ENCODE measurements around the gene ZNF433. TPM values are rescaled to one million over a fixed set of nuclear protein-coding genes. Genes with fewer than 3 reads are reported as not detected.
"Not testable (repeated sequence)": the region's sequence is repeated elsewhere in the genome, so short reads cannot be mapped to it uniquely, and the experiment has no call there.

Gene ZNF433
- total RNA-seq (2012; rRNA removed): 3.1 and 5.1 TPM in 2 replicates

DNA sequence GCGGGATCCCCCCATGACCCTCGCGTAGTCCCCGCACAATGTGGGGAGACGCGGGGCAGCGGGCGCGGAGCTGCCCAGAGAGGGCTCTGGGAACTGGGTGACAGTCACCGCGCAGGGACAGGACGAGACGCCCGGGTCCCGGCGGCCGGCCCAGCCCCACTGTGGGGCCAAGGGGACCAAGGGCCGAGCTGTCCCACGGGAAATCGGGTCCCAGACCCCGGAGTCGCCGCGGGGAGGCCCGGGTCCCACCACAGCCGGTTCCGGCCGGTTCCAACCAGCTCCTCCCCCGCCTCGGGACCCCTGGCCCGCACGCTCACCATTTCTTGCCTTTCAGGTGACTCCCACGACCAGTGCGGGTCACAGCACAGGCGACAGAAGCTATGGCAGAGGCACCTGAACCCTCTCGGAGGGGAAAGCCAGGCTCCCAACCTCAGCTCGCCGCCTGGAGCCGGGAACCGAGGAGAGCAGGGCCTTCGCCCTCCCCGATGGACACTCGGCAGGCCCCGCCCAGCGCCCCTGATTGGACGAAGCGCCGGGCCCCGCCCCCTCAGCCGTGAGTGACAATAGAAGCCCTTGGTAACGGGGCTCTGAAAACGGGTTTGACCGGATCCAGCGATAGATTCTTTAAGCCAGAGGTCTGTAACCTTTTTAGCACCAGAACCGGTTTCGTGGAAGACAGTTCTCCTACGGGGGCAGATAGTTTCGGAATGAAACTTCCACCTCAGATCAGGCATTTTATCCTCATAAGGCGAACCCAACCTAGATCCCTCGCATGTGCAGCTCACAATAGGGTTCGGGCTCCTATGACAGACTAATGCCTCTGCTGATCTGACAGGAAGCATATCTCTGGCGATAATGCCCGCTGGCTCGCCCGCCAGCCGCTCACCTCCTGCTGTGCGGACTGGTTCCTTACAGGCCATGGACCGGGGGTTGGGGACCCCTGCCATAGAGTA lies at the start of gene ZNF433:
Gene ZNF433 (minus strand): TSS at position 460 of the 953 bp plus-strand sequence. CDS start 140 bp downstream, at position 320.
- Histone ChIP-seq H3K4me1 (ENCODE audit: control insufficient read depth, insufficient read depth, low read length) (peaks cover 4% of the 10 kb centered on the region), H3K36me3 (ENCODE audit: insufficient read depth, low read length) (no peaks in the 10 kb centered on the region), H3K4me3 (ENCODE audit: low read length) (peak within 1 kb of the TSS; percentile 89), H3K9me3 (replicated peaks; ENCODE audit: low read length) (no peaks in the 10 kb centered on the region), H3K27me3 (ENCODE audit: control insufficient read depth, insufficient read depth, low read length) (no peaks in the 10 kb centered on the region), H3K4me2 (ENCODE audit: low read length) (peak within 1 kb of the TSS; percentile 89), H3K9ac (ENCODE audit: low read depth, low read length) (peak within 1 kb of the TSS; percentile 96)

DNA sequence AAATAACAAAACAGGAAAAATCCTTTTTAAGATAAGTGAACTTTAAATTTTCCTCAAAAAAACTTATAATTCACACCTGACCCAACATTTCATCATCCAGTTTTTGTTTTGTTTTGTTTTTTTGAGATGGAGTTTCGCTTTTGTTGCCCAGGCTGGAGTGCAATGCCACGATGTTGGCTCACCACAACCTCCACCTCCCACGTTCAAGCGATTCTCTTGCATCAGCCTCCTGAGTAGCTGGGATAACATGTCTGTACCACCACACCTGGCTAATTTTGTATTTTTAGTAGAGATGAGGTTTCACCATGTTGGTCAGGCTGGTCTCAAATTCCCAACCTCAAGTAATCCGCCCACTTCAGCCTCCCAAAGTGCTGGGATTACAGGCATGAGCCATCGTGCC lies 47.9 kb upstream of the ZNF433 start:
- H3K4me2 ChIP-seq (ENCODE audit: low read length); H3K9ac ChIP-seq (ENCODE audit: low read depth, low read length); H3K4me1 ChIP-seq (ENCODE audit: control insufficient read depth, insufficient read depth, low read length); H3K4me3 ChIP-seq (ENCODE audit: low read length); H3K27me3 ChIP-seq (ENCODE audit: control insufficient read depth, insufficient read depth, low read length): not testable (repeated sequence)
- peaks cover 11% of the 10 kb centered on the region for H3K36me3 ChIP-seq (ENCODE audit: insufficient read depth, low read length)
- peaks cover 17% of the 10 kb centered on the region for H3K9me3 ChIP-seq (replicated peaks; ENCODE audit: low read length)

DNA sequence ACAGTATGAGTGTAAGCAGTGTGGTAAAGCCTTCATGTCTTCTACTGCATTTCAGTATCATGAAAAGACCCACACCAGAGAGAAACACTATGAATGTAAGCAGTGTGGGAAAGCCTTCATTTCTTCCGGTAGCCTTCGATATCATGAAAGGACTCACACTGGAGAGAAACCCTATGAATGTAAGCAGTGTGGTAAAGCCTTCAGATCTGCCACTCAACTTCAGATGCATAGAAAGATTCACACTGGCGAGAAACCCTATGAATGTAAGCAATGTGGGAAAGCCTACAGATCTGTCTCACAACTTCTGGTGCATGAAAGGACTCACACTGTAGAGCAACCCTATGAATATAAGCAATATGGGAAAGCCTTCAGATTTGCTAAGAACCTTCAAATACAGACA lies 41.9 kb upstream of the ZNF433 start:
- H3K27me3 ChIP-seq (ENCODE audit: control insufficient read depth, insufficient read depth, low read length): no peaks in the 10 kb centered on the region
- H3K4me2 ChIP-seq (ENCODE audit: low read length): no peak overlapping the region
- peaks cover 66% of the 10 kb centered on the region for H3K9me3 ChIP-seq (replicated peaks; ENCODE audit: low read length)
- H3K4me1 ChIP-seq (ENCODE audit: control insufficient read depth, insufficient read depth, low read length): no peaks in the 10 kb centered on the region
- H3K36me3 ChIP-seq (ENCODE audit: insufficient read depth, low read length): peaks cover 58% of the 10 kb centered on the region
- H3K4me3 ChIP-seq (ENCODE audit: low read length): no peak overlapping the region
- H3K9ac ChIP-seq (ENCODE audit: low read depth, low read length): no peak overlapping the region

- not testable (repeated sequence) for H3K4me3 ChIP-seq (ENCODE audit: low read length); H3K4me1 ChIP-seq (ENCODE audit: control insufficient read depth, insufficient read depth, low read length); H3K4me2 ChIP-seq (ENCODE audit: low read length); H3K9ac ChIP-seq (ENCODE audit: low read depth, low read length); H3K27me3 ChIP-seq (ENCODE audit: control insufficient read depth, insufficient read depth, low read length)
- Histone ChIP-seq H3K36me3 (ENCODE audit: insufficient read depth, low read length) (peaks cover 64% of the 10 kb centered on the region), H3K9me3 (replicated peaks; ENCODE audit: low read length) (peaks cover 72% of the 10 kb centered on the region)
Observed at GRCh38 chr19:12076331-12076730, 40.9 kb upstream of the ZNF433 start.

- Histone ChIP-seq H3K9me3 (replicated peaks; ENCODE audit: low read length) (peaks cover 66% of the 10 kb centered on the region), H3K4me2 (ENCODE audit: low read length) (no peak overlapping the region), H3K36me3 (ENCODE audit: insufficient read depth, low read length) (peaks cover 64% of the 10 kb centered on the region), H3K4me3 (ENCODE audit: low read length) (no peak overlapping the region), H3K9ac (ENCODE audit: low read depth, low read length) (no peak overlapping the region), H3K27me3 (ENCODE audit: control insufficient read depth, insufficient read depth, low read length) (no peaks in the 10 kb centered on the region), H3K4me1 (ENCODE audit: control insufficient read depth, insufficient read depth, low read length) (no peaks in the 10 kb centered on the region)
Observed at GRCh38 chr19:12075538-12076139, 40.2 kb upstream of the ZNF433 start.

DNA sequence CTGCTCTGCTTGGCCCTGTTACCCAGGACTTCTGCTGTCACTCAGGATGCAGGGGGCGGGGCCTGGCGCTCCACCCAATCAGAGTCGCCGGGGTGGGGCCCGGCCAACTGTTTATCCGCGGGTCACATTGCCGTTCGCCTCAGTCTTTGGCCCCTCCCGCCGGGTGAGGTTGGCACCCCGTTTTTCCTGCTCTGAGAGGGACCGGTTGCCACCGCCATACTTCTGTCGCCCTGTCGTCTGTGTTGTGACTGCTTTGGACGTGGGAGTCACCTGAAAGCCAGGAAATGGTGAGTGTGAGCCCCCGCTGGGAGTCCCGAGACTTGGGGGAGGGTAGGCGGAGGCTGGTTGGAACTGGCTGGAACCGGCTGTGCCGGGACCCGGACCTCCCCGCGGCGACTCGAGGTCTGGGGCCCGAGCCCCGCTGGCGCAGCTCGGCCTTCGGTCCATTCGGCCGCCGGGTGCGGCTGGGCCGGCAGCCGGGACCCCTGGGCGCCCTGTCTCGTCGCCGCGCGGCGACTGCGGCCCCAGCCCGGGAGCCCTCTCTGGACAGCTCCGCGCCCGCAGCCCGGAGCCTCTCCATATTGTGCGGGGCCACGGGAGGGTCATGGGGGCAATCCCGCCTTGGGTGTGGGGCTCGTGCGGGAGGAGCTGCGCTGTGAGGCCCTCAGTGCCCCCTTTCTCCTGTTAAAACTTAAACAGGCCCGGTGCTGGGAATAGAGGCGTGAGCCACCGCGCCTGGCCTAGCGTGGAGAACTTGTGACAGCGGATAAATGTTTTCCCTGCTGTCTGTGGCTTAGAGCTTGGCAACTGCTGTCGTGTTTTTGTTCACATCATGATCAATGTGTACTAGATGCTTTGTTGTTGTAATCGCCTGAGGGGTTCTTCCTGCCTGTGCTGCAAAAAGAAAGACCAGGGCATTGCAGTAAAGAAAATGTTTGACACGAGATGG lies 29.4 kb upstream of the ZNF433 start, which contains the start of gene ZNF844:
Gene ZNF844 (plus strand): TSS at position 142 of the 949 bp plus-strand sequence. CDS start 143 bp downstream, at position 285.
- Histone ChIP-seq H3K4me3 (ENCODE audit: low read length) (peak within 1 kb of the TSS; percentile 87), H3K4me1 (ENCODE audit: control insufficient read depth, insufficient read depth, low read length) (peaks cover 3% of the 10 kb centered on the region), H3K27me3 (ENCODE audit: control insufficient read depth, insufficient read depth, low read length) (no peaks in the 10 kb centered on the region), H3K4me2 (ENCODE audit: low read length) (peak within 1 kb of the TSS; percentile 77), H3K9ac (ENCODE audit: low read depth, low read length) (peak within 1 kb of the TSS; percentile 96), H3K9me3 (replicated peaks; ENCODE audit: low read length) (peaks cover 7% of the 10 kb centered on the region), H3K36me3 (ENCODE audit: insufficient read depth, low read length) (peaks cover 7% of the 10 kb centered on the region)

DNA sequence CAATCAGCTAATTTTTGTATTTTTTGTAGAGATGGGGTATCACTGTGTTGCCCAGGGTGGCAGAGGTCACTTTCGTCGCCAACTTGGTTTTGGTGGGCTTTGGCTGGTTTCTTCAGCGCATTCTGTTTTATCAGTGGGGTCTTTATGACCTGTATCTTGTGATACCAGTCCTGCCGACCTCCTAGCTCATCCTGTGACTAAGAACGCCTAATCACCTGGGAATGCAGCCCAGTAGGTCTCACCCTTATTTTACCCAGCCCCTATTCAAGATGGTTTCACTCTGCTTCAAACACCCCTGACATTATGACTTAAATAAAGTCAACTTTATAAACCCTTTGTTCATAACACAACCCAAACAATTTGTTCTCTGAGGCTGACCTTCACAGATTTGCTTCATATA lies 20.3 kb upstream of the ZNF433 start:
- H3K9me3 ChIP-seq (replicated peaks; ENCODE audit: low read length): no peaks in the 10 kb centered on the region
- no peak overlapping the region for H3K4me2 ChIP-seq (ENCODE audit: low read length)
- H3K4me1 ChIP-seq (ENCODE audit: control insufficient read depth, insufficient read depth, low read length): peaks cover 3% of the 10 kb centered on the region
- H3K27me3 ChIP-seq (ENCODE audit: control insufficient read depth, insufficient read depth, low read length): no peaks in the 10 kb centered on the region
- H3K4me3 ChIP-seq (ENCODE audit: low read length): no peak overlapping the region
- H3K36me3 ChIP-seq (ENCODE audit: insufficient read depth, low read length): no peaks in the 10 kb centered on the region
- no peak overlapping the region for H3K9ac ChIP-seq (ENCODE audit: low read depth, low read length)

GRCh38 chr19:12052497-12053169 lies 17.2 kb upstream of the ZNF433 start, which contains the start of gene ZNF878:
Gene ZNF878 (minus strand): TSS chr19:12052961. CDS start chr19:12052801, 160 bp downstream.
- H3K9me3 ChIP-seq (replicated peaks; ENCODE audit: low read length): no peaks in the 10 kb centered on the region
- H3K36me3 ChIP-seq (ENCODE audit: insufficient read depth, low read length): no peaks in the 10 kb centered on the region

DNA sequence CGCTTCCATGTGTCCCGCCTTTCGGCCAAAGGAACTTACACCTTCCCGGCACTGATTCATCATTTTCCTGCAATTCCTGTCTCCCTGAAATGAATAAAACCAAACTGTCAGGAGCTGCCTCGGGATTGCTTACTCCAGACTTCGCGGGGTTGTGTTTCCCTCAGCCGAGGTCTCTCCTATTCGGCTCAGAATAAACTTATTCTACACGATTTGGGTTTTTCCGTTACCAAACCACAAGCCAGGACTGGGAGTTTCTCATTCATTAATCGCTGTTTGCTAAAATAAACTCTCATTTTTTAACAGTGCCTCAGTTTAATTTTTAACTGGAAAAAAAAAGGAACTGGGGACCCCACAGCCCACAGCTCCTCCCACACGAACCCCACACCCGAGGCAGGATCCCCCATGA lies 16.6 kb upstream of the ZNF433 start:
- Histone ChIP-seq H3K9ac (ENCODE audit: low read depth, low read length) (peak overlapping the region; percentile 79), H3K4me2 (ENCODE audit: low read length) (peak overlapping the region; percentile 98), H3K4me1 (ENCODE audit: control insufficient read depth, insufficient read depth, low read length) (peaks cover 3% of the 10 kb centered on the region), H3K27me3 (ENCODE audit: control insufficient read depth, insufficient read depth, low read length) (no peaks in the 10 kb centered on the region), H3K36me3 (ENCODE audit: insufficient read depth, low read length) (no peaks in the 10 kb centered on the region), H3K9me3 (replicated peaks; ENCODE audit: low read length) (no peaks in the 10 kb centered on the region), H3K4me3 (ENCODE audit: low read length) (peak overlapping the region; percentile 88)

More at GRCh38 chr19:12052497-12053169, 17.2 kb upstream of the ZNF433 start, which contains the start of gene ZNF878:
- no peaks in the 10 kb centered on the region for H3K27me3 ChIP-seq (ENCODE audit: control insufficient read depth, insufficient read depth, low read length)
- peaks cover 3% of the 10 kb centered on the region for H3K4me1 ChIP-seq (ENCODE audit: control insufficient read depth, insufficient read depth, low read length)
- peak within 1 kb of the TSS; percentile 98 for H3K4me2 ChIP-seq (ENCODE audit: low read length)
- H3K4me3 ChIP-seq (ENCODE audit: low read length): peak within 1 kb of the TSS; percentile 88
- peak within 1 kb of the TSS; percentile 79 for H3K9ac ChIP-seq (ENCODE audit: low read depth, low read length)

GRCh38 chr19:12047868-12048267 lies 12.4 kb upstream of the ZNF433 start:
- Histone ChIP-seq H3K27me3 (ENCODE audit: control insufficient read depth, insufficient read depth, low read length) (no peaks in the 10 kb centered on the region), H3K9me3 (replicated peaks; ENCODE audit: low read length) (peaks cover 20% of the 10 kb centered on the region), H3K4me1 (ENCODE audit: control insufficient read depth, insufficient read depth, low read length) (peaks cover 3% of the 10 kb centered on the region), H3K36me3 (ENCODE audit: insufficient read depth, low read length) (no peaks in the 10 kb centered on the region), H3K4me2 (ENCODE audit: low read length) (no peak overlapping the region), H3K9ac (ENCODE audit: low read depth, low read length) (no peak overlapping the region), H3K4me3 (ENCODE audit: low read length) (no peak overlapping the region)

All from skeletal muscle satellite cell (primary cell).